Measurements from ENCODE around the gene CWH43.
A peak's percentile ranks its signal among the peaks of the same experiment; 100 is the strongest.
"Not testable (repeated sequence)": the region's sequence is repeated elsewhere in the genome, so short reads cannot be mapped to it uniquely, and the experiment has no call there.

The CWH43 gene

GRCh38 chr4:49063670-49064069, 77.6 kb downstream of the CWH43 start:
- TF ChIP-seq MAX (IDR thresholded peaks at IDR 0.05; ENCODE audit: low read depth, low read length) = no peak
- TF ChIP-seq POLR2A (IDR thresholded peaks at IDR 0.05; ENCODE audit: extremely low read depth, insufficient read length) = no peak
- no peak for TF ChIP-seq MYC (IDR thresholded peaks at IDR 0.05; ENCODE audit: low read depth, low read length)
- TF ChIP-seq, protein P1, sequence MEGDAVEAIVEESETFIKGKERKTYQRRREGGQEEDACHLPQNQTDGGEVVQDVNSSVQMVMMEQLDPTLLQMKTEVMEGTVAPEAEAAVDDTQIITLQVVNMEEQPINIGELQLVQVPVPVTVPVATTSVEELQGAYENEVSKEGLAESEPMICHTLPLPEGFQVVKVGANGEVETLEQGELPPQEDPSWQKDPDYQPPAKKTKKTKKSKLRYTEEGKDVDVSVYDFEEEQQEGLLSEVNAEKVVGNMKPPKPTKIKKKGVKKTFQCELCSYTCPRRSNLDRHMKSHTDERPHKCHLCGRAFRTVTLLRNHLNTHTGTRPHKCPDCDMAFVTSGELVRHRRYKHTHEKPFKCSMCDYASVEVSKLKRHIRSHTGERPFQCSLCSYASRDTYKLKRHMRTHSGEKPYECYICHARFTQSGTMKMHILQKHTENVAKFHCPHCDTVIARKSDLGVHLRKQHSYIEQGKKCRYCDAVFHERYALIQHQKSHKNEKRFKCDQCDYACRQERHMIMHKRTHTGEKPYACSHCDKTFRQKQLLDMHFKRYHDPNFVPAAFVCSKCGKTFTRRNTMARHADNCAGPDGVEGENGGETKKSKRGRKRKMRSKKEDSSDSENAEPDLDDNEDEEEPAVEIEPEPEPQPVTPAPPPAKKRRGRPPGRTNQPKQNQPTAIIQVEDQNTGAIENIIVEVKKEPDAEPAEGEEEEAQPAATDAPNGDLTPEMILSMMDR (IDR thresholded peaks at IDR 0.05; ENCODE audit: low read depth, low read length) = no peak
- H3K4me3 ChIP-seq (ENCODE audit: low read depth, low read length) = no peak overlapping the region
- DNase-seq (ENCODE audit: low read depth) = no peak

GRCh38 chr4:49072196-49072595, 86.1 kb downstream of the CWH43 start:
- not testable (repeated sequence) for H3K4me3 ChIP-seq (ENCODE audit: low read depth, low read length); DNase-seq (ENCODE audit: low read depth)

GRCh38 chr4:49091883-49092282, 105.8 kb downstream of the CWH43 start:
- not testable (repeated sequence) for DNase-seq (ENCODE audit: low read depth); H3K4me3 ChIP-seq (ENCODE audit: low read depth, low read length)

- H3K4me3 ChIP-seq (ENCODE audit: low read depth, low read length); DNase-seq (ENCODE audit: low read depth): not testable (repeated sequence)
These were observed 106.6 kb downstream of the CWH43 start for GRCh38 chr4:49092608-49093135.

GRCh38 chr4:49096215-49096614, 110.1 kb downstream of the CWH43 start:
- DNase-seq (ENCODE audit: low read depth); H3K4me3 ChIP-seq (ENCODE audit: low read depth, low read length): not testable (repeated sequence)

DNA sequence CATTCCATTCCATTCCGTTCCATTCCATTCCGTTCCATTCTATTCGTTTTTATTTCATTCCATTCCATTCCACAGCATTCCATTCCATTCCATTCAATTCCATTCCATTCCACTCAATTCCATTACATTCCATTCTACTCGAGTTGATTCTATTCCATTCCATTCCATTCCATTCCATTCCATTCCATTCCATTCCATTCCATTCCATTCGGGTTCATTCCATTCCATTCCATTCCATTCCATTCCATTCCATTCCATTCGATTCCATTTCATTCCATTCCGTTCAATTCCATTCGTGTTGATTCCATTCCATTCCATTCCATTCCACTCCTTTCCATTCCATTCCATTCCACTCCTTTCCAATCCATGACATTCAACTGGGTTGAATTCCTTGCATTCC, 110.6 kb downstream of the CWH43 start:
- not testable (repeated sequence) for DNase-seq (ENCODE audit: low read depth); H3K4me3 ChIP-seq (ENCODE audit: low read depth, low read length)

DNA sequence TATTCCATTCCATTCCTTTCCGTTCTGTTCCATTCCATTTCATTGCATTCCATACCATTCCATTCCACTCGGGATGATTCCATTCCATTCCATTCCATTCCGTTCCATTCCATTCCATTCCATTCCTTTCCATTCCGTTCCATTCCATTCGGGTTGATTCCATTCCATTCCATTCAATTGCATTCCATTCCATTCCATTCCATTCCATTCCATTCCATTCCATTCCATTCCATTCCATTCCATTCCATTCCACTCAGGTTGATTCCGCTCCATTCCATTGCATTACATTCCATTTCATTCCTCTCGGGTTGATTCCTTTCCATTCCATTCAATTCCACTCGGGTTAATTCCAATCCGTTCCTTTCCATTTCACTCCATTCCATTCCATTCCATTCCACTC, 111.0 kb downstream of the CWH43 start:
- peak; percentile 8 for DNase-seq (ENCODE audit: low read depth)
- H3K4me3 ChIP-seq (ENCODE audit: low read depth, low read length) = not testable (repeated sequence)

DNA sequence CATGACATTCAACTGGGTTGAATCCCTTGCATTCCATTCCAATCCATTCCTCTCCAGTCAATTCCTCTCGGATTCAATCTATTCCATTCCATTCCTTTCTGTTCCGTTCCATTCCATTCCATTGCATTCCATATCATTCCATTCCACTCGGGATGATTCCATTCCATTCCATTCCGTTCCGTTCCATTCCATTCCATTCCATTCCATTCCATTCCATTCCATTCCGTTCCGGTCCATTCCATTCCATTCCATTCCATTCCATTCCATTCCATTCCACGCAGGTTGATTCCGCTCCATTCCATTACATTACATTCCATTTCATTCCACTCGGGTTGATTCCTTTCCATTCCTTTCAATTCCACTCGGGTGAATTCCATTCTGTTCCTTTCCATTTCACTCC, 111.4 kb downstream of the CWH43 start:
- H3K4me3 ChIP-seq (ENCODE audit: low read depth, low read length) = not testable (repeated sequence)
- peak; percentile 9 for DNase-seq (ENCODE audit: low read depth)

DNA sequence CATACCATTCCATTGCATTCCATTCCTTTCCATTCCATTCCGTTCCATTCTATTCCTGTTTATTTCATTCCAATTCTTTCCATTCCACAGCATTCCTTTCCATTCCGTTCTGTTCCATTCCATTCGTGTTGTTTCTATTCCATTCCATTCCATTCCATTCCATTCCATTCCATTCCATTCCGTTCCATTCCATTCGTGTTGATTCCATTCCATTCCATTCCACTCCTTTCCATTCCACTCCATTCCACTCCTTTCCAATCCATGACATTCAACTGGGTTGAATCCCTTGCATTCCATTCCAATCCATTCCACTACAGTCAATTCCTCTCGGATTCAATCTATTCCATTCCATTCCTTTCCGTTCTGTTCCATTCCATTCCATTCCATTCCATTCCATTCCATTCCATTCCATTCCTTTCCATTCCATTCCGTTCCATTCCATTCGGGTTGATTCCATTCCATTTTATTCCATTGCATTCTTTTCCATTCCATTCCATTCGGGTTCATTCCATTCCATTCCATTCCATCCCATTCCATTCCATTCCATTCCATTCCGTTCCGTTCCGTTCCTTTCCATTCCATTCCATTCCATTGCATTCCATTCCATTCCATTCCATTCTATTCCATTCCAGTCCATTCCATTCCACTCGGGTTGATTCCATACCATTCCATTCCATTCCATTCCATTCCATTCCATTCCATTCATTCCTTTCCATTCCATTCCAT, 112.1 kb downstream of the CWH43 start:
- peak; percentile 20 for DNase-seq (ENCODE audit: low read depth)
- not testable (repeated sequence) for H3K4me3 ChIP-seq (ENCODE audit: low read depth, low read length)

DNA sequence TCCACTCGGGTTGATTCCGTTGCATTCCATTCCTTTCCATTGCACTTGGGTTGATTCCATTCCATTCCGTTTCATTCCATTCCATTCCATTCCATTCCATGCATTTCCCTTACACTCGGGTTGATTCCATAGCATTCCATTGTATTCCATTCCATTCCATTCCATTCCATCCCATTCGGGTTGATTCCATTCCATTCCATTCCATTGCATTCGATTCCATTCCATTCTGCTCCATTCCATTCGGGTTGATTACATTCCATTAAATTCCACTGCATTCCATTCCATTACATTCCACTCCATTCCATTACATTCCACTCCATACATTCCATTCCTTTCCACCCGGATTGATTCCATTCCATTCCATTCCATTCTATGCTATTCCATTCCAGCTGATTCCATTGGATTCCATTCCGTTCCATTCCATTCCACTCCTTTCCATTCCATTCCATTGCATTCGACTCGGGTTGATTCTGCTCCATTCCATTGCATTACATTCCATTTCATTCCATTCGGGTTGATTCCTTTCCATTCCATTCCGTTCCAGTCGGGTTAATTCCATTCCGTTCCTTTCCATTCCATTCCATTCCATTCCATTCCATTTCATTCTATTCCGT, 113.9 kb downstream of the CWH43 start:
- H3K4me3 ChIP-seq (ENCODE audit: low read depth, low read length) = not testable (repeated sequence)
- peak; percentile 21 for DNase-seq (ENCODE audit: low read depth)

DNA sequence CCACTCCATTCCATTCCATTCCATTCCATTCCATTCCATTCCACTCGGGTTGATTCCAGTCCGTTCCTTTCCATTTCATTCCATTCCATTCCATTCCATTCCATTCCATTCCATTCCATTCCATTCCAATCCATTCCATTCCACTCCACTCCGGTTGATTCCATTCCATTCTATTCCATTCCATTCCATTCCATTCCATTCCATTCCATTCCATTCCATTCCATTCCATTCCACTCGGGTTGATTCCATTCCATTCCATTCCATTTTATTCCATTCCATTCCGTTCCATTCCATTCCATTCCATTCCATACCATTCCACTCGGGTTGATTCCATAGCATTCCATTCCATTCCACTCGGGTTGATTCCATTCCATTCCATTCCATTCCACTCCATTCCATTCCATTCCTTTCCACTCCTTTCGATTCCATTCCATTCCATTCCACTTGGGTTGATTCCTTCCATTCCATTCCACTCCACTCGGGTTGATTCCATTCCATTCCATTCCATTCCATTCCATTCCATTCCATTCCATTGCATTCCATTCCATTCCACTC, 116.3 kb downstream of the CWH43 start:
- H3K4me3 ChIP-seq (ENCODE audit: low read depth, low read length) = not testable (repeated sequence)
- peak; percentile 34 for DNase-seq (ENCODE audit: low read depth)

- not testable (repeated sequence) for H3K4me3 ChIP-seq (ENCODE audit: low read depth, low read length); DNase-seq (ENCODE audit: low read depth)
These were observed 117.5 kb downstream of the CWH43 start for GRCh38 chr4:49103436-49104136.

DNA sequence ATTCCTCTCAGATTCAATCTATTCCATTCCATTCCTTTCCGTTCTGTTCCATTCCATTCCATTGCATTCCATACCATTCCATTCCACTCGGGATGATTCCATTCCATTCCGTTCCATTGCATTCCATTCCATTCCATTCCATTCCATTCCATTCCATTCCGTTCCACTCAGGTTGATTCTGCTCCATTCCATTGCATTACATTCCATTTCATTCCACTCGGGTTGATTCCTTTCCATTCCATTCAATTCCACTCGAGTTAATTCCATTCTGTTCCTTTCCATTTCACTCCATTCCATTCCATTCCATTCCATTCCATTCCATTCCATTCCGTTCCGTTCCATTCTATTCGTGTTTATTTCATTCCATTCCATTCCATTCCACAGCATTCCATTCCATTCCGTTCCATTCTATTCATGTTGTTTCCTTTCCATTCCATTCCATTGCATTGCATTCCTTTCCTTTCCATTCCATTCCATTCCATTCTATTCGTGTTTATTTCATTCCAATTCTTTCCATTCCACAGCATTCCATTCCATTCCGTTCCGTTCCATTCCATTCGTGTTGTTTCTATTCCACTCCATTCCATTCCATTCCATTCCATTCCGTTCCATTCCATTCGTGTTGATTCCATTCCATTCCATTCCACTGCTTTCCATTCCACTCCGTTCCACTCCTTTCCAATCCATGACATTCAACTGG, 118.3 kb downstream of the CWH43 start:
- DNase-seq (ENCODE audit: low read depth) = peak; percentile 40
- H3K4me3 ChIP-seq (ENCODE audit: low read depth, low read length) = not testable (repeated sequence)

DNA sequence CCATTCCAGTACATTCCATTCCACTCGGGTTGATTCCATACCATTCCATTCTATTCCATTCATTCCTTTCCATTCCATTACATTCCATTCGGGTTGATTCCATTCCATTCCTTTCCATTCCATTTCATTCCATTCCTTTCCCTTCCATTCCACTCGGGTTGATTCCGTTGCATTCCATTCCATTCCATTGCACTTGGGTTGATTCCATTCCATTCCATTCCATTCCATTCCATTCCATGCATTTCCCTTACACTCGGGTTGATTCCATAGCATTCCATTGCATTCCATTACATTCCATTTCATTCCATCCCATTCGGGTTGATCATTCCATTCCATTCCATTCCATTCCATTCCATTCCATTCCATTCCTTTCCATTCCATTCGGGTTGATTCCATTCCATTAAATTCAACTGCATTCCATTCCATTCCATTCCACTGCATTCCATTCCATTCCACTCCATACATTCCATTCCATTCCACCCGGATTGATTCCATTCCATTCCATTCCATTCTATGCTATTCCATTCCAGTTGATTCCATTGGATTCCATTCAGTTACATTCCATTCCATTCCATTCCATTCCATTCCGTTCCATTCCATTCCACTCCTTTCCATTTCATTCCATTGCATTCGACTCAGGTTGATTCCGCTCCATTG, 119.3 kb downstream of the CWH43 start:
- DNase-seq (ENCODE audit: low read depth) = peak; percentile 13

GRCh38 chr4:49107262-49107661, 121.2 kb downstream of the CWH43 start:
- H3K4me3 ChIP-seq (ENCODE audit: low read depth, low read length) = not testable (repeated sequence)
- peak; percentile 50 for DNase-seq (ENCODE audit: low read depth)

More for the DNA sequence above, 119.3 kb downstream of the CWH43 start:
- H3K4me3 ChIP-seq (ENCODE audit: low read depth, low read length) = not testable (repeated sequence)

Measured in NB4 (cell line).